ENCODE data around the gene FOCAD.

The FOCAD gene

DNA sequence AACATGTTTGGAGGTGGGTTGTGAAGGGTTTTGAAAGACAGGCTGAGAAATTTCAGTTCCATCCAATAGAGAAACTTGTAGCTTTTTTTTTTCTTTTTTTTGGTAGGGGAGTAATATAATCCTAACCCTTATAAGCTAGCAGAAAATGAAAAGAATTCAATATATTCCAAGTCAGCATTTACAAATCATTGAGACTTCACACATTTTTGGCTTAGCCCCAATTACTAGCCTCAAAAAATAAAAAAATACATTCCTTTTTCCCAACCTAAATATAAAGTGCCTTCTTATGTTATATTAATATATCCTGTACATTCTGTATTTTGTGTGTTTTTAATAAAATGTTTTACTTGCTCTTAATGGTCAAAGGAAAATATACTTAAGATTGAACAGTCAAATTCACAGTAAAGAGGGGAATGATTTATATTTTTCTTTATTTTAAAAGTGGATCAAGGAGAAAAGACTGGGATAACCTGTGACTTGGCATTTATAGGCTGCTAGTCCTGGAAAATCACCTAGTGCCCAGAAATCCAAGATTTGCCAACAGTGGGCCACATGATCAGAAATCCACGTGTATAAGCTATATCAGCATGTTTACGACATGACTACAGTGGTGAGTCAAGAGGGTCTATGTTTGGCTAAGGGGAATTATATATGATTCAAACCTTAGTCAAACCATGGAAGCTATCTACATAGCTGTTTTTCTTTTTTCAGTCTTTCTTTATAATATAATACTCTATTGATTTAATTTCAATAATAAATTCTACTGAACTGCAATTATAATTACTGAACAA is 332.8 kb downstream of the FOCAD start:
- no peak for DNase-seq
- H3K36me3 ChIP-seq = peaks cover 0 to 6% (median 0%) of the 10 kb centered on the region in 3 donors
- intact Hi-C loops (cut with DNase I; ENCODE audit: low total_unique reads) = no loop called here
- no peaks in the 10 kb centered on the region for H3K27me3 ChIP-seq
- no peaks in the 10 kb centered on the region for H3K9me3 ChIP-seq
- no peak overlapping the region for H3K4me3 ChIP-seq
- TF ChIP-seq, protein P1, sequence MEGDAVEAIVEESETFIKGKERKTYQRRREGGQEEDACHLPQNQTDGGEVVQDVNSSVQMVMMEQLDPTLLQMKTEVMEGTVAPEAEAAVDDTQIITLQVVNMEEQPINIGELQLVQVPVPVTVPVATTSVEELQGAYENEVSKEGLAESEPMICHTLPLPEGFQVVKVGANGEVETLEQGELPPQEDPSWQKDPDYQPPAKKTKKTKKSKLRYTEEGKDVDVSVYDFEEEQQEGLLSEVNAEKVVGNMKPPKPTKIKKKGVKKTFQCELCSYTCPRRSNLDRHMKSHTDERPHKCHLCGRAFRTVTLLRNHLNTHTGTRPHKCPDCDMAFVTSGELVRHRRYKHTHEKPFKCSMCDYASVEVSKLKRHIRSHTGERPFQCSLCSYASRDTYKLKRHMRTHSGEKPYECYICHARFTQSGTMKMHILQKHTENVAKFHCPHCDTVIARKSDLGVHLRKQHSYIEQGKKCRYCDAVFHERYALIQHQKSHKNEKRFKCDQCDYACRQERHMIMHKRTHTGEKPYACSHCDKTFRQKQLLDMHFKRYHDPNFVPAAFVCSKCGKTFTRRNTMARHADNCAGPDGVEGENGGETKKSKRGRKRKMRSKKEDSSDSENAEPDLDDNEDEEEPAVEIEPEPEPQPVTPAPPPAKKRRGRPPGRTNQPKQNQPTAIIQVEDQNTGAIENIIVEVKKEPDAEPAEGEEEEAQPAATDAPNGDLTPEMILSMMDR (IDR thresholded peaks at IDR 0.05) = no peak
- peaks cover 0 to 21% (median 9%) of the 10 kb centered on the region in 4 donors for H3K4me1 ChIP-seq
- no peak overlapping the region for H3K27ac ChIP-seq

DNA sequence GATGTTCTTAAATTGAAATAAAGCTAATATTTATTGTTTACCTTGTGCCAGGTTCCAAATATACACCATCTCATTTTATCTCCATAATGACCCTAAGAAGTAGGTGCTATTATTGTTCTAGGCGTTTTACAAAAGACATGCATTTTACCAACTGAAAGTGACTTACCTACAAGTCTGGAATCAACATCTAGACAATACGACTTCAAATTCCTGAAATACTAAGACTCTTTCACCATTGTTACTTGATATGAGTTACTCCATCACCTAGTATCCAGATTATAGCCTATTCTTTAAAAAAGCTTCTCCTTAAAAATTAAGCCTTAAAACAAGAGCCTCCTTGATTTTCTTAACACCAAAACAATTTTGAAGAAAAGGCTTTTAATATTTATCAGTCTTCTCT is 334.1 kb downstream of the FOCAD start:
- peaks cover 0 to 21% (median 9%) of the 10 kb centered on the region in 4 donors for H3K4me1 ChIP-seq
- intact Hi-C loops (cut with DNase I; ENCODE audit: low total_unique reads) = no loop called here
- no peak for DNase-seq

DNA sequence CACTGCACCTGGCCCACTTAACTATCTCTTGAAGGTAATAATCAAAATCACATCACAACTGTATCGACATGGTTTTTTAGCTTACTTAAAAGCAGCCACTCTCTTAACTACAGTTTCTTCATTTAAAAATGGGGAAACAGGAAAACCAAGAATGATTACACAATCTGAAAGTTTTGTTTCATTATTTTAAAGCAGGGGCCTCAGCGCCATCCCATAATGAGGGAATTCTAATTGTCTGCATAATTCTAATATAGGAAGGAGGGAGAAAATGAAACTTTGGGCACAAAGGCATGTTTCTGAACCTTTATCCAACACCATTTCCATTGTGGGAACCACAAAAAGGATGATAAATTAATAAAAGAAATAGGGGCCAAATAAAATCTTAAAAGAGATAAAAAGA is 339.8 kb downstream of the FOCAD start:
- intact Hi-C loops (cut with DNase I; ENCODE audit: low total_unique reads) = no loop called here
- peaks cover 0 to 10% (median 0%) of the 10 kb centered on the region in 4 donors for H3K4me1 ChIP-seq
- DNase-seq = no peak
- no peak overlapping the region for H3K27ac ChIP-seq
- H3K27me3 ChIP-seq = no peaks in the 10 kb centered on the region
- H3K36me3 ChIP-seq = no peaks in the 10 kb centered on the region
- TF ChIP-seq, protein P1 (IDR thresholded peaks at IDR 0.05) = no peak
- H3K9me3 ChIP-seq = no peaks in the 10 kb centered on the region
- H3K4me3 ChIP-seq = no peak overlapping the region

More for the DNA sequence above, 334.1 kb downstream of the FOCAD start:
- peaks cover 0 to 6% (median 0%) of the 10 kb centered on the region in 3 donors for H3K36me3 ChIP-seq
- no peaks in the 10 kb centered on the region for H3K9me3 ChIP-seq
- TF ChIP-seq, protein P1 (IDR thresholded peaks at IDR 0.05) = no peak
- no peak overlapping the region for H3K27ac ChIP-seq
- H3K4me3 ChIP-seq = no peak overlapping the region
- no peaks in the 10 kb centered on the region for H3K27me3 ChIP-seq

DNA sequence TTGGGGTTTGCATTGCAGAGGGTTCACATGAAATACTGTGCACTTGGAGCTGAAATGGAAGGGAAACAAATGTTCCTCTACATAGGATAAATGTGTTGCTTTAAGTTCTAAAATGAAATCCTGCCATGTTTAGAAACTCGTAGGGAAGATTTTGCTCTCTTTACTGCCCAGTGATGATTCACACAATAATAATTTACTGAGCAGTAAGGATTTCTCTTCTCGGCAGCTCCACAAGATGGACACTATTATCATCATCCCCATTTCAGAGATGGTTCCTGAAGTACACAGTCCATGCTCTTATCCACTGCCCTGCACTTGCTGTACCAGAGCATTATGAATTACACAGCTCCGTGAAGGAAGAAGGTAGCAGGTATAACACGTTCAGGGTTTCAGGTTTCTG is 343.2 kb downstream of the FOCAD start:
- TF ChIP-seq, protein P1 (IDR thresholded peaks at IDR 0.05) = no peak
- H3K27ac ChIP-seq = no peak overlapping the region
- no peaks in the 10 kb centered on the region for H3K9me3 ChIP-seq
- no peaks in the 10 kb centered on the region for H3K27me3 ChIP-seq
- H3K4me1 ChIP-seq = peaks cover 0 to 17% (median 2%) of the 10 kb centered on the region in 4 donors
- H3K36me3 ChIP-seq = no peaks in the 10 kb centered on the region
- no peak for DNase-seq
- intact Hi-C loops (cut with DNase I; ENCODE audit: low total_unique reads) = no loop called here
- no peak overlapping the region for H3K4me3 ChIP-seq

DNA sequence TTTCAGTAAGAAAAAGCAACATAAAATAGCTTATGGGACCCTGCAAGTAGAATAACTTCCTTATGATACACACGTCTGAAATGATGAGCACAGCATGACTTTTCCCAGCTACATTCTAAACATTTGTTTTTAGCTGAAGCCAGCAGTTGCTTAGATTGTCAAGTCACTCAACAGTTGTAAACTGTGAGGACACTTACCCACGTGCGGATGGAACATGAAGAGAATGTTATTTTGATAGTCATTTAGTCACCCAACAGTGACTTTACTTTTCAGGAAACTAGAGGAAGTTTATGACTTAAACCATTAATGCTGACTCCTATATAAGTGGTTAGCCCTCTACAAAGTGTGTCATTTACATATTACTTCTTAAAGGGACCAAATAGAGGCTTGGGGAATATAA is 344.4 kb downstream of the FOCAD start:
- Histone ChIP-seq H3K4me3 (no peak overlapping the region), H3K9me3 (no peaks in the 10 kb centered on the region), H3K36me3 (no peaks in the 10 kb centered on the region), H3K27me3 (no peaks in the 10 kb centered on the region), H3K27ac (peak overlapping the region in 1 of 2 donors; percentile 5), H3K4me1 (peaks cover 0 to 17% (median 2%) of the 10 kb centered on the region in 4 donors)
- TF ChIP-seq, protein P1 (IDR thresholded peaks at IDR 0.05) = no peak
- DNase-seq = no peak
- intact Hi-C loops (cut with DNase I; ENCODE audit: low total_unique reads) = no loop called here

All from tibial artery (tissue), 4 donors.